RWPE2 (cell line): ENCODE measurements around the gene SEC61B.

ENCODE experiments used
- ATAC-seq: fragments of 200-7000 bp; cut with Tn5 transposase; 3 replicates; pipeline ENCODE4 v1.9.1; 2021; ENCODE audit warnings: low read depth
- DNase-seq: peaks from one replicate; pipeline ENCODE4 v3.0.0-alpha.2; 2020; ENCODE audit warnings: low spot score
- H3K27ac ChIP-seq: fragments of 450-650 bp; 2 replicates; pipeline ENCODE4 v1.5.1; 2017; ENCODE audit warnings: mild to moderate bottlenecking; ENCODE audit not compliant: poor library complexity, severe bottlenecking
- H3K27me3 ChIP-seq: fragments of 250-450 bp; sonication (Bioruptor Pico); 2 replicates; pipeline ENCODE4 v1.5.1; 2021; ENCODE audit warnings: mild to moderate bottlenecking, moderate library complexity; ENCODE audit not compliant: insufficient read depth, poor library complexity, severe bottlenecking
- H3K36me3 ChIP-seq: fragments of 250-450 bp; sonication (Bioruptor Pico); 2 replicates; pipeline ENCODE4 v1.5.1; 2020; ENCODE audit warnings: low read depth, mild to moderate bottlenecking, moderate library complexity
- H3K4me1 ChIP-seq: fragments of 250-450 bp; sonication (Bioruptor Pico); 2 replicates; pipeline ENCODE4 v1.5.1; 2021; ENCODE audit warnings: mild to moderate bottlenecking, moderate library complexity; ENCODE audit not compliant: insufficient read depth, poor library complexity, severe bottlenecking
- H3K4me3 ChIP-seq: fragments of 250-450 bp; sonication (Bioruptor Pico); 2 replicates; pipeline ENCODE4 v1.5.1; 2021; ENCODE audit warnings: mild to moderate bottlenecking, moderate library complexity; ENCODE audit not compliant: severe bottlenecking
- H3K9me3 ChIP-seq: fragments of 250-450 bp; sonication (Bioruptor Pico); 2 replicates; pipeline ENCODE4 v1.5.1; 2021; ENCODE audit warnings: mild to moderate bottlenecking, moderate library complexity; ENCODE audit not compliant: severe bottlenecking
- CTCF ChIP-seq: fragments of 450-650 bp; IDR thresholded peaks from one replicate; pipeline ENCODE4 v1.5.1; 2017; ENCODE audit warnings: mild to moderate bottlenecking, moderate library complexity; ENCODE audit not compliant: poor library complexity, severe bottlenecking

Gene SEC61B

GRCh38 chr9:99274016-99274415, 51.9 kb downstream of the SEC61B start:
- Histone ChIP-seq H3K27ac (no peak overlapping the region), H3K4me1 (no peaks in the 10 kb centered on the region), H3K4me3 (no peak overlapping the region), H3K27me3 (no peaks in the 10 kb centered on the region), H3K36me3 (no peaks in the 10 kb centered on the region), H3K9me3 (no peaks in the 10 kb centered on the region)
- DNase-seq, result no peak
- no peak for ATAC-seq
- TF ChIP-seq CTCF, result no peak

- Histone ChIP-seq H3K9me3 (no peaks in the 10 kb centered on the region), H3K4me3 (no peak overlapping the region), H3K27me3 (no peaks in the 10 kb centered on the region), H3K4me1 (no peaks in the 10 kb centered on the region), H3K27ac (no peak overlapping the region), H3K36me3 (no peaks in the 10 kb centered on the region)
- ATAC-seq, result no peak
- DNase-seq, result no peak
- no peak for TF ChIP-seq CTCF
Measured at GRCh38 chr9:99274495-99274894, 52.4 kb downstream of the SEC61B start.
